DMS114 treated with DMSO at 0.1 percent for 48 hours (cell line): ENCODE results near the gene SASS6.

ENCODE experiments used
- DNase-seq: peaks from one replicate; lab custom pipeline; 2025; ENCODE audit not compliant: unreplicated experiment; lab: John Stamatoyannopoulos, UW

Gene SASS6

GRCh38 chr1:100132566-100133477, at the start of gene SASS6, which contains the start of gene TRMT13:
TSS of gene SASS6 (minus strand) at chr1:100132930. CDS start at chr1:100132814, 116 bp downstream.
TSS of gene TRMT13 (plus strand) at chr1:100133163. CDS start at chr1:100133169, 6 bp downstream.
- DNase-seq: peak; percentile 98

GRCh38 chr1:100178091-100178490, 45.4 kb upstream of the SASS6 start, which contains the start of gene LRRC39:
TSS of gene LRRC39 (minus strand) at chr1:100178256. CDS start at chr1:100168516, 9,740 bp downstream.
- no peak for DNase-seq

GRCh38 chr1:100177295-100178041, 44.7 kb upstream of the SASS6 start:
- DNase-seq: no peak

- DNase-seq: no peak
Measured at GRCh38 chr1:100168051-100168450, 35.3 kb upstream of the SASS6 start.

- no peak for DNase-seq
Measured at GRCh38 chr1:100164702-100165101, 32.0 kb upstream of the SASS6 start.

- no peak for DNase-seq
Measured at GRCh38 chr1:100164216-100164615, 31.5 kb upstream of the SASS6 start.

GRCh38 chr1:100162881-100163280, 30.2 kb upstream of the SASS6 start:
- no peak for DNase-seq

GRCh38 chr1:100152271-100152670, 19.5 kb upstream of the SASS6 start:
- DNase-seq: no peak

GRCh38 chr1:100151679-100152078, 18.9 kb upstream of the SASS6 start:
- DNase-seq: no peak

- DNase-seq: no peak
Measured at GRCh38 chr1:100147875-100148274, 15.1 kb upstream of the SASS6 start.

- DNase-seq: no peak
Measured at GRCh38 chr1:100146958-100147357, 14.2 kb upstream of the SASS6 start.

GRCh38 chr1:100145116-100145515, 12.4 kb upstream of the SASS6 start:
- no peak for DNase-seq

- DNase-seq: no peak
Measured at GRCh38 chr1:100142343-100142742, 9.6 kb upstream of the SASS6 start.

GRCh38 chr1:100141192-100141591, 8.5 kb upstream of the SASS6 start:
- no peak for DNase-seq

GRCh38 chr1:100137602-100138001, 4.9 kb upstream of the SASS6 start:
- DNase-seq: no peak

- no peak for DNase-seq
Measured at GRCh38 chr1:100134872-100135271, 2.1 kb upstream of the SASS6 start.

GRCh38 chr1:100131623-100132022, 1.1 kb downstream of the SASS6 start:
- no peak for DNase-seq

GRCh38 chr1:100130552-100131077, 2.1 kb downstream of the SASS6 start:
- no peak for DNase-seq

GRCh38 chr1:100127226-100127625, 5.5 kb downstream of the SASS6 start:
- no peak for DNase-seq

GRCh38 chr1:100122177-100122576, 10.6 kb downstream of the SASS6 start:
- no peak for DNase-seq

GRCh38 chr1:100115524-100115923, 17.2 kb downstream of the SASS6 start:
- DNase-seq: no peak
